Astrocyte of the cerebellum (primary cell): ENCODE data around the gene MFAP3.
"Not testable (repeated sequence)": the region's sequence is repeated elsewhere in the genome, so short reads cannot be mapped to it uniquely, and the experiment has no call there.

Experiments
- DNase-seq: peaks from one replicate; pipeline ENCODE4 v3.0.0-alpha.2; 2011; ENCODE audit warnings: low read depth
- H3K4me3 ChIP-seq: 2 replicates; pipeline ENCODE4 v1.5.1; 2011; ENCODE audit warnings: mild to moderate bottlenecking, low read depth, low read length, moderate library complexity
- CTCF ChIP-seq: IDR thresholded peaks from 2 replicates; pipeline ENCODE4 v1.5.1; 2012; ENCODE audit warnings: low read length, low read depth, moderate library complexity, mild to moderate bottlenecking; ENCODE audit errors: missing control alignments
- in situ Hi-C: cut with HindIII; loops from 2 replicates; pipeline ENCODE4 v1.10.0; 2017; ENCODE audit warnings: low sequenced_read_pairs

Gene MFAP3

GRCh38 chr5:154059039-154059430 is 20.3 kb downstream of the MFAP3 start:
- DNase-seq: no peak
- in situ Hi-C loops: no loop called here
- TF ChIP-seq CTCF: no peak
- no peak overlapping the region for H3K4me3 ChIP-seq

GRCh38 chr5:154059583-154059982 is 20.8 kb downstream of the MFAP3 start:
- no peak overlapping the region for H3K4me3 ChIP-seq
- in situ Hi-C loops: no loop called here
- no peak for DNase-seq
- TF ChIP-seq CTCF: no peak

- in situ Hi-C loops: no loop called here
- no peak for DNase-seq
- no peak overlapping the region for H3K4me3 ChIP-seq
- TF ChIP-seq CTCF: no peak
Observed at GRCh38 chr5:154060606-154061005, 21.8 kb downstream of the MFAP3 start.

GRCh38 chr5:154063372-154063771 is 24.6 kb downstream of the MFAP3 start:
- no peak overlapping the region for H3K4me3 ChIP-seq
- TF ChIP-seq CTCF: no peak
- no peak for DNase-seq
- in situ Hi-C loops: no loop called here

GRCh38 chr5:154065971-154066370 is 27.2 kb downstream of the MFAP3 start:
- TF ChIP-seq CTCF: no peak
- in situ Hi-C loops: no loop called here
- no peak overlapping the region for H3K4me3 ChIP-seq
- no peak for DNase-seq

- in situ Hi-C loops, H3K4me3 ChIP-seq, DNase-seq: not testable (repeated sequence)
Observed at GRCh38 chr5:154069854-154070253, 31.1 kb downstream of the MFAP3 start.

- in situ Hi-C loops: no loop called here
- no peak for TF ChIP-seq CTCF
- no peak overlapping the region for H3K4me3 ChIP-seq
- DNase-seq: no peak
Observed at GRCh38 chr5:154071799-154072413, 33.1 kb downstream of the MFAP3 start.
